Activated T-helper 1 cell treated with Interleukin-2 at 50 U/mL for 16 hours (primary cell): ENCODE measurements around the gene MLLT10.

Experiments used
- DNase-seq: peaks from one replicate; pipeline ENCODE4 v3.0.0-alpha.2; 2020; ENCODE audit warnings: low read depth

Gene MLLT10

GRCh38 chr10:21517134-21518031, 16.6 kb upstream of the MLLT10 start:
- DNase-seq, result no peak

GRCh38 chr10:21518149-21518640, 15.8 kb upstream of the MLLT10 start:
- no peak for DNase-seq

GRCh38 chr10:21518641-21519396, 15.2 kb upstream of the MLLT10 start:
- DNase-seq, result no peak

GRCh38 chr10:21519397-21519933, 14.6 kb upstream of the MLLT10 start:
- DNase-seq, result no peak

- no peak for DNase-seq
Measured at GRCh38 chr10:21519941-21520436, 14.0 kb upstream of the MLLT10 start.

GRCh38 chr10:21520509-21520908, 13.5 kb upstream of the MLLT10 start:
- DNase-seq, result no peak

GRCh38 chr10:21520949-21521348, 13.1 kb upstream of the MLLT10 start:
- no peak for DNase-seq

GRCh38 chr10:21521751-21522533, 12.1 kb upstream of the MLLT10 start:
- no peak for DNase-seq

GRCh38 chr10:21522631-21523406, 11.2 kb upstream of the MLLT10 start:
- no peak for DNase-seq

GRCh38 chr10:21523557-21524008, 10.4 kb upstream of the MLLT10 start:
- no peak for DNase-seq

GRCh38 chr10:21524131-21524525, 9.9 kb upstream of the MLLT10 start:
- DNase-seq, result no peak

- no peak for DNase-seq
Measured at GRCh38 chr10:21524526-21525366, 9.3 kb upstream of the MLLT10 start.

GRCh38 chr10:21525367-21526187, 8.5 kb upstream of the MLLT10 start, which contains the start of gene SKIDA1:
TSS of gene SKIDA1 (minus strand) at chr10:21525682. CDS start at chr10:21517822, 7,860 bp downstream.
- peak; percentile 41 for DNase-seq

GRCh38 chr10:21526188-21526859, 7.7 kb upstream of the MLLT10 start:
- peak; percentile 59 for DNase-seq

GRCh38 chr10:21526860-21527597, 7.0 kb upstream of the MLLT10 start:
- DNase-seq, result no peak

- no peak for DNase-seq
Measured at GRCh38 chr10:21527598-21528235, 6.3 kb upstream of the MLLT10 start.
